Right cardiac atrium (tissue), 5 donors: Measurements from ENCODE around the gene PPP1R27. TPM values are rescaled to one million over a fixed set of nuclear protein-coding genes. Genes with fewer than 3 reads are reported as not detected.

Experiments used
- ATAC-seq, 2 donors: fragments of 200-7000 bp; cut with Tn5 transposase; one replicate each; pipeline versions ENCODE4 v1.8.0 to v1.9.1; 2020; ENCODE audit warnings: moderate library complexity in 2 of 2, mild to moderate bottlenecking in 1 of 2
- DNase-seq, 3 donors: peaks; one replicate each; pipeline ENCODE4 v3.0.0-alpha.2; 2020
- H3K27ac ChIP-seq: one replicate; pipeline ENCODE4 v1.5.1; 2013; ENCODE audit warnings: mild to moderate bottlenecking, low read length, control low read depth, moderate library complexity
- H3K27me3 ChIP-seq: one replicate; pipeline ENCODE4 v1.6.1; 2013; ENCODE audit not compliant: control insufficient read depth, insufficient read depth
- H3K4me1 ChIP-seq: one replicate; pipeline ENCODE4 v1.6.1; 2013; ENCODE audit warnings: low read length; ENCODE audit not compliant: control insufficient read depth, insufficient read depth
- H3K4me3 ChIP-seq: one replicate; pipeline ENCODE4 v1.5.1; 2013; ENCODE audit warnings: low read length, control low read depth
- H3K9me3 ChIP-seq: one replicate; pipeline ENCODE4 v1.6.1; 2013; ENCODE audit warnings: low read length; ENCODE audit not compliant: control insufficient read depth
- WGBS: extraction: QIAGEN DNeasy Blood & Tissue Kit; methylation state at CpG from one replicate; pipeline ENCODE4 v1.1.7; 2013; 5-methylcytosine and 5-hydroxymethylcytosine counted together
- intact Hi-C, 4 donors: fragments of 100-400 bp; cut with DNase I; formaldehyde crosslinking; loops; one replicate each; pipeline versions ENCODE4 v1.11.0 to v1.14.0; 2022 to 2023
- polyA plus RNA-seq: library from polyadenylated mRNA; stranded (reverse); fragments of 200-250 nt; gene quantifications from one replicate; pipeline ENCODE4 v1.2.3, GENCODE V29; 2013
- total RNA-seq, 4 donors: library from RNA; stranded (reverse); fragmentation: NEBNext Ultra II Directional; extraction: Animal tissue kit (Norgen Biotek cat#: 25700); gene quantifications; one replicate each; pipeline ENCODE4 v1.2.1, GENCODE V29; 2021
- donor health status: healthy with polysubstance abuse.
- donor health status: DM: no; HTN: yes; CAD: no.
- donor health status: DM: no; HTN: no; CAD: no.
- donor health status: DM: no; HTN: yes; CAD: no; lungs with severe emphysema.
- donor health status: DM: yes; HTN: yes; CAD: no.

Gene PPP1R27
- total and polyA plus RNA-seq, 5 donors = 0.85 TPM; not detected in 4

- DNase-seq (peak in 1 of 3 donors; percentile 43), ATAC-seq (no peak)
- 44% methylated on average over 17 of the region's 17 CpGs for WGBS
- Histone ChIP-seq H3K27me3 (no peaks in the 10 kb centered on the region), H3K4me3 (no peak overlapping the region), H3K27ac (no peak overlapping the region), H3K9me3 (no peaks in the 10 kb centered on the region), H3K4me1 (no peaks in the 10 kb centered on the region)
- intact Hi-C loops = no loop called here
Measured at GRCh38 chr17:81838753-81839255, 4.0 kb upstream of the PPP1R27 start.

GRCh38 chr17:81837641-81838040 lies 2.8 kb upstream of the PPP1R27 start:
- H3K27ac ChIP-seq = no peak overlapping the region
- H3K27me3 ChIP-seq = no peaks in the 10 kb centered on the region
- ATAC-seq = no peak
- 72% methylated on average over 9 of the region's 9 CpGs for WGBS
- H3K4me1 ChIP-seq = no peaks in the 10 kb centered on the region
- no peak overlapping the region for H3K4me3 ChIP-seq
- no peaks in the 10 kb centered on the region for H3K9me3 ChIP-seq
- DNase-seq = no peak
- intact Hi-C loops = no loop called here

GRCh38 chr17:81833921-81834830 lies 674 bp downstream of the PPP1R27 start:
- DNase-seq = no peak
- ATAC-seq = no peak
- intact Hi-C loops = no loop called here
- Histone ChIP-seq H3K4me1 (peaks cover 6% of the 10 kb centered on the region), H3K9me3 (no peaks in the 10 kb centered on the region), H3K4me3 (peak overlapping the region; percentile 94), H3K27me3 (no peaks in the 10 kb centered on the region), H3K27ac (no peak overlapping the region)
- WGBS = 82% methylated on average over 31 of the region's 31 CpGs

- peak within 1 kb of the TSS; percentile 94 for H3K4me3 ChIP-seq
- peak within 1 kb of the TSS; percentile 93 for H3K27ac ChIP-seq
- 3% methylated on average over 76 of the region's 76 CpGs for WGBS
- intact Hi-C loops = no loop called here
- H3K27me3 ChIP-seq = no peaks in the 10 kb centered on the region
- ATAC-seq = peak; percentile 91
- peaks cover 6% of the 10 kb centered on the region for H3K4me1 ChIP-seq
- H3K9me3 ChIP-seq = no peaks in the 10 kb centered on the region
- peak; percentile 97 to 99 (median 98) for DNase-seq
Measured at GRCh38 chr17:81833160-81833920, 1.5 kb downstream of the PPP1R27 start, which contains the start of gene MCRIP1. TSS of gene MCRIP1 (minus strand) at chr17:81833291. CDS start at chr17:81824506, 8,785 bp downstream.

GRCh38 chr17:81832608-81833159 lies 2.2 kb downstream of the PPP1R27 start:
- H3K27me3 ChIP-seq = no peaks in the 10 kb centered on the region
- DNase-seq = peak in 1 of 3 donors; percentile 71
- ATAC-seq = peak; percentile 6 to 46
- WGBS = under 1% methylated on average over 65 of the region's 65 CpGs
- peak overlapping the region; percentile 85 for H3K27ac ChIP-seq
- H3K4me3 ChIP-seq = peak overlapping the region; percentile 94
- H3K4me1 ChIP-seq = peaks cover 6% of the 10 kb centered on the region
- intact Hi-C loops = no loop called here
- H3K9me3 ChIP-seq = no peaks in the 10 kb centered on the region

- Histone ChIP-seq H3K27me3 (no peaks in the 10 kb centered on the region), H3K4me3 (peak overlapping the region; percentile 94), H3K9me3 (no peaks in the 10 kb centered on the region), H3K4me1 (peaks cover 6% of the 10 kb centered on the region), H3K27ac (peak overlapping the region; percentile 85)
- DNase-seq (no peak), ATAC-seq (peak; percentile 11 to 17)
- intact Hi-C loops = no loop called here
- WGBS = 15% methylated on average over 18 of the region's 18 CpGs
Measured at GRCh38 chr17:81831957-81832607, 2.8 kb downstream of the PPP1R27 start.

GRCh38 chr17:81831563-81831956 lies 3.3 kb downstream of the PPP1R27 start:
- H3K4me1 ChIP-seq = peaks cover 6% of the 10 kb centered on the region
- WGBS = 81% methylated on average over 7 of the region's 7 CpGs
- H3K9me3 ChIP-seq = no peaks in the 10 kb centered on the region
- intact Hi-C loops = no loop called here
- peak overlapping the region; percentile 85 for H3K27ac ChIP-seq
- no peaks in the 10 kb centered on the region for H3K27me3 ChIP-seq
- H3K4me3 ChIP-seq = no peak overlapping the region
- ATAC-seq (no peak), DNase-seq (no peak)

GRCh38 chr17:81829858-81830257 lies 5.0 kb downstream of the PPP1R27 start:
- no peaks in the 10 kb centered on the region for H3K27me3 ChIP-seq
- no peak for DNase-seq
- H3K4me3 ChIP-seq = no peak overlapping the region
- intact Hi-C loops = no loop called here
- no peak for ATAC-seq
- 90% methylated on average over 6 of the region's 6 CpGs for WGBS
- H3K4me1 ChIP-seq = peaks cover 10% of the 10 kb centered on the region
- H3K9me3 ChIP-seq = no peaks in the 10 kb centered on the region
- no peak overlapping the region for H3K27ac ChIP-seq

- Histone ChIP-seq H3K4me1 (peaks cover 10% of the 10 kb centered on the region), H3K4me3 (no peak overlapping the region), H3K27me3 (no peaks in the 10 kb centered on the region), H3K27ac (no peak overlapping the region), H3K9me3 (no peaks in the 10 kb centered on the region)
- WGBS = 80% methylated on average over 7 of the region's 7 CpGs
- no peak for DNase-seq
- intact Hi-C loops = no loop called here
- no peak for ATAC-seq
Measured at GRCh38 chr17:81828656-81829055, 6.2 kb downstream of the PPP1R27 start.

GRCh38 chr17:81825841-81826466 lies 8.9 kb downstream of the PPP1R27 start:
- intact Hi-C loops = no loop called here
- H3K27ac ChIP-seq = no peak overlapping the region
- no peaks in the 10 kb centered on the region for H3K9me3 ChIP-seq
- peaks cover 6% of the 10 kb centered on the region for H3K4me1 ChIP-seq
- ATAC-seq (no peak), DNase-seq (no peak)
- 79% methylated on average over 11 of the region's 11 CpGs for WGBS
- H3K27me3 ChIP-seq = no peaks in the 10 kb centered on the region
- H3K4me3 ChIP-seq = no peak overlapping the region
